ENCODE data around the gene ABCC8.

ABCC8 gene

DNA sequence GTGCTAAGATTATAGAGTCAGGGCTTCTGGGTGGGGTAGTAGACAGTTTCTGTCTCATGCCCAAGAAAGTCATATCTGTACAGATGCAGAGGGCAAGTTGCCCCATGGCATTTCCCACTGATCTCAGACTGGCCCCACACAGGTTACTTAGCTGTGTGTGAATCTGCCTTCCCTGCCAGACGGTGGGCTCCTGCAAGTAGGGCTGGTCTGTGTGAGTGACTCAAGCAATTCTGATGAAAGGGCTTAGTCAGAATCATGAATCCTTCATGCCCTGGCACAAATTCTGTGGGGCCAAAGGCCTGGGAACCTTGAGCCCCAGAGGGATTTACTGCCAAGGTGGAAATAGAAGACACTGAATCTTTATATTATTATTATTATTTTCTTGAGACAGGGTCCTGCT, 37.2 kb upstream of the ABCC8 start:
- no peaks in the 10 kb centered on the region for H3K27me3 ChIP-seq (ENCODE audit: insufficient read depth, low read length)
- H3K36me3 ChIP-seq (ENCODE audit: insufficient read depth, low read length), result no peaks in the 10 kb centered on the region
- no peak for TF ChIP-seq EZH2 (IDR thresholded peaks at IDR 0.05; ENCODE audit: borderline replicate concordance, low read length)
- TF ChIP-seq, protein P1, sequence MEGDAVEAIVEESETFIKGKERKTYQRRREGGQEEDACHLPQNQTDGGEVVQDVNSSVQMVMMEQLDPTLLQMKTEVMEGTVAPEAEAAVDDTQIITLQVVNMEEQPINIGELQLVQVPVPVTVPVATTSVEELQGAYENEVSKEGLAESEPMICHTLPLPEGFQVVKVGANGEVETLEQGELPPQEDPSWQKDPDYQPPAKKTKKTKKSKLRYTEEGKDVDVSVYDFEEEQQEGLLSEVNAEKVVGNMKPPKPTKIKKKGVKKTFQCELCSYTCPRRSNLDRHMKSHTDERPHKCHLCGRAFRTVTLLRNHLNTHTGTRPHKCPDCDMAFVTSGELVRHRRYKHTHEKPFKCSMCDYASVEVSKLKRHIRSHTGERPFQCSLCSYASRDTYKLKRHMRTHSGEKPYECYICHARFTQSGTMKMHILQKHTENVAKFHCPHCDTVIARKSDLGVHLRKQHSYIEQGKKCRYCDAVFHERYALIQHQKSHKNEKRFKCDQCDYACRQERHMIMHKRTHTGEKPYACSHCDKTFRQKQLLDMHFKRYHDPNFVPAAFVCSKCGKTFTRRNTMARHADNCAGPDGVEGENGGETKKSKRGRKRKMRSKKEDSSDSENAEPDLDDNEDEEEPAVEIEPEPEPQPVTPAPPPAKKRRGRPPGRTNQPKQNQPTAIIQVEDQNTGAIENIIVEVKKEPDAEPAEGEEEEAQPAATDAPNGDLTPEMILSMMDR (IDR thresholded peaks at IDR 0.05; ENCODE audit: low read length), result no peak
- H3K27ac ChIP-seq (ENCODE audit: low read depth, low read length, poor library complexity, severe bottlenecking), result no peak overlapping the region
- H3F3A ChIP-seq (ENCODE audit: insufficient read depth, low read length), result no peaks in the 10 kb centered on the region
- no peak overlapping the region for H3K4me2 ChIP-seq (ENCODE audit: low read length)
- H2AFZ ChIP-seq (ENCODE audit: low read length), result no peak overlapping the region
- H3K9me2 ChIP-seq (ENCODE audit: low read depth, low read length), result no peaks in the 10 kb centered on the region
- no peaks in the 10 kb centered on the region for H3K9me3 ChIP-seq (ENCODE audit: low read length)
- no peaks in the 10 kb centered on the region for H3K4me1 ChIP-seq (ENCODE audit: insufficient read depth, low read length, severe bottlenecking)
- H4K20me1 ChIP-seq (ENCODE audit: insufficient read depth, low read length), result no peaks in the 10 kb centered on the region
- no peak overlapping the region for H3K9ac ChIP-seq (ENCODE audit: low read length)
- H3K79me2 ChIP-seq (ENCODE audit: insufficient read depth, low read length), result no peaks in the 10 kb centered on the region
- H3K4me3 ChIP-seq (ENCODE audit: low read depth, low read length, poor library complexity, severe bottlenecking), result no peak overlapping the region

DNA sequence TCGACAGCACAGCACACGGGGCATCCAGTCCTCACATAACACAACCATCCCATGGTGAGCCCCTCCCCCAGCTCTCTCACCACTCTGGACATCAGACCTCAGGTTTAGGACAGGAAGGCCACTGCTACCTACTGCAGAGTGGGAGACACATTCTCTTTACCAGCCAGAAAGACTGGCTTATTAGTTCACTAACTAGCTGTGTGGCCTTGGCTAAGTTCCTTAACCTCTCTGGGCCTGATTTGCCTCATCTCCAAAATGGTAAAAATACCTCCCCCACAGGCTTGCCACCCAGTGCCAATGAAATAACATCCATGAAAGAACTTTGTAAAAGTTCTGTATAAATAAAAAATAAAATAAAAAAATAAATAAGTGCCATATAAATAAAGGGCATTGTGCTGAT, 35.5 kb upstream of the ABCC8 start:
- Histone ChIP-seq H3F3A (ENCODE audit: insufficient read depth, low read length) (no peaks in the 10 kb centered on the region), H2AFZ (ENCODE audit: low read length) (no peak overlapping the region)
- no peak for TF ChIP-seq EZH2 (IDR thresholded peaks at IDR 0.05; ENCODE audit: borderline replicate concordance, low read length)
- TF ChIP-seq, protein P1 (IDR thresholded peaks at IDR 0.05; ENCODE audit: low read length), result no peak

DNA sequence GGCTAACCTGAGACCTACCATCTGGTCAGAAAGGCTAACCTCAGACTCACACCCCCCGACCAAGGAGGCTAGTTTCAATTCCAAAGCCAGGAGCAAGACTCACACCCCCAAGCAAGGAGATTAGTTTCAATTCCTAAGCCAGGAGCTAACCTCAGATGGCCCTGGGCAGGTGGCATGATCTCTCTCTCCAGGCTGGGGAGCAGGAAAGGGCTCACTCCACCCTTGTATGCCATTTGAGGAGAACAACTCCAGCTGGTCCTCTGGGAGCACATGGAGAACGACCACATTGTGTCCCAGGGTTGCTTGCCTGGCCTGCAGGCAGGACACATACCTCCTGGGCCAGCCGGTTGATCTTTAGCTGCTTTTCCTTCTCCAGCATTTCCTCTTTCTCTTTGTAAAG, 34.9 kb upstream of the ABCC8 start:
- no peaks in the 10 kb centered on the region for H3K9me2 ChIP-seq (ENCODE audit: low read depth, low read length)
- no peaks in the 10 kb centered on the region for H3K36me3 ChIP-seq (ENCODE audit: insufficient read depth, low read length)
- no peaks in the 10 kb centered on the region for H3K4me1 ChIP-seq (ENCODE audit: insufficient read depth, low read length, severe bottlenecking)
- H3K27me3 ChIP-seq (ENCODE audit: insufficient read depth, low read length), result no peaks in the 10 kb centered on the region
- H3K9ac ChIP-seq (ENCODE audit: low read length), result no peak overlapping the region
- TF ChIP-seq EZH2 (IDR thresholded peaks at IDR 0.05; ENCODE audit: borderline replicate concordance, low read length), result no peak
- TF ChIP-seq, protein P1 (IDR thresholded peaks at IDR 0.05; ENCODE audit: low read length), result no peak
- H3K4me3 ChIP-seq (ENCODE audit: low read depth, low read length, poor library complexity, severe bottlenecking), result no peak overlapping the region
- no peak overlapping the region for H3K4me2 ChIP-seq (ENCODE audit: low read length)
- H2AFZ ChIP-seq (ENCODE audit: low read length), result no peak overlapping the region
- H3F3A ChIP-seq (ENCODE audit: insufficient read depth, low read length), result no peaks in the 10 kb centered on the region
- H4K20me1 ChIP-seq (ENCODE audit: insufficient read depth, low read length), result no peaks in the 10 kb centered on the region
- H3K79me2 ChIP-seq (ENCODE audit: insufficient read depth, low read length), result no peaks in the 10 kb centered on the region
- no peaks in the 10 kb centered on the region for H3K9me3 ChIP-seq (ENCODE audit: low read length)
- no peak overlapping the region for H3K27ac ChIP-seq (ENCODE audit: low read depth, low read length, poor library complexity, severe bottlenecking)

More for the DNA sequence above, 35.5 kb upstream of the ABCC8 start:
- Histone ChIP-seq H3K36me3 (ENCODE audit: insufficient read depth, low read length) (no peaks in the 10 kb centered on the region), H3K79me2 (ENCODE audit: insufficient read depth, low read length) (no peaks in the 10 kb centered on the region), H3K27me3 (ENCODE audit: insufficient read depth, low read length) (no peaks in the 10 kb centered on the region), H3K9ac (ENCODE audit: low read length) (no peak overlapping the region), H3K27ac (ENCODE audit: low read depth, low read length, poor library complexity, severe bottlenecking) (no peak overlapping the region), H3K9me3 (ENCODE audit: low read length) (no peaks in the 10 kb centered on the region), H3K4me3 (ENCODE audit: low read depth, low read length, poor library complexity, severe bottlenecking) (no peak overlapping the region), H4K20me1 (ENCODE audit: insufficient read depth, low read length) (no peaks in the 10 kb centered on the region), H3K4me2 (ENCODE audit: low read length) (no peak overlapping the region), H3K4me1 (ENCODE audit: insufficient read depth, low read length, severe bottlenecking) (no peaks in the 10 kb centered on the region), H3K9me2 (ENCODE audit: low read depth, low read length) (no peaks in the 10 kb centered on the region)

All from OCI-LY1 (cell line).